ENCODE measurements around the gene OR13C4.

Gene OR13C4

DNA sequence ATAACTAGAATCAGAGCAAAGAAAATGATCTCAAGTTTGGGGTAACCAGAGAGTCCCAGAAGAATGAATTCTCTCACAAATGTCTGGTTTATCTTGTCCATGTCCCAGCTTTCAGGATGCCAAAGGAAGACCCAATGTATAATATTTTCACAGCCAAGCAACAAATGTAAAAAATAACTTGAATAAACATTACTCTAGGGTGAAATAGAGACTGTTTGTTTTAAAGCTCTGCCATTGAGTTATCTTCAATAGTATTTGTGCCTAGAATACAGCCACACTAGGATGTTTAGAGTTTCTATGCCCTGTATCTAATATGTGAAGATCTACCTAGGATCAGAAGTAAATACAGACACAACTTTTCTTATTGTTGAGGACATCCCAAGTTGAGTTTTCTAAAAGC, at the start of gene OR13C4:
Gene OR13C4, minus strand, starts transcription at position 101 of the 400 bp plus-strand sequence. Its CDS starts 0 bp downstream, at position 101.
- TF ChIP-seq ZNF8 (CRISPR knock-in tag; IDR thresholded peaks at IDR 0.05) = no peak
- TF ChIP-seq ESRRG (CRISPR knock-in tag; IDR thresholded peaks at IDR 0.05) = no peak
- TF ChIP-seq TCF4 (CRISPR knock-in tag; IDR thresholded peaks at IDR 0.05; ENCODE audit: borderline replicate concordance) = no peak
- no peak for TF ChIP-seq SNAI2 (CRISPR knock-in tag; IDR thresholded peaks at IDR 0.05)
- TF ChIP-seq CSRNP3 (CRISPR knock-in tag; IDR thresholded peaks at IDR 0.05) = no peak
- no peak for TF ChIP-seq CREB5 (CRISPR knock-in tag; IDR thresholded peaks at IDR 0.05; ENCODE audit: low read depth)
- no peak for TF ChIP-seq ARNTL (CRISPR knock-in tag; IDR thresholded peaks at IDR 0.05; ENCODE audit: borderline replicate concordance, low read depth)
- no peak for TF ChIP-seq OSR1 (CRISPR knock-in tag; IDR thresholded peaks at IDR 0.05)
- no peak for TF ChIP-seq PATZ1 (CRISPR knock-in tag; IDR thresholded peaks at IDR 0.05; ENCODE audit: borderline replicate concordance)
- TF ChIP-seq ZNF70 (CRISPR knock-in tag; IDR thresholded peaks at IDR 0.05) = no peak
- TF ChIP-seq CSDC2 (CRISPR knock-in tag; IDR thresholded peaks at IDR 0.05) = no peak
- TF ChIP-seq ZFP30 (CRISPR knock-in tag; IDR thresholded peaks at IDR 0.05) = no peak
- no peak for TF ChIP-seq GLIS3 (CRISPR knock-in tag; IDR thresholded peaks at IDR 0.05)
- TF ChIP-seq, protein P1, sequence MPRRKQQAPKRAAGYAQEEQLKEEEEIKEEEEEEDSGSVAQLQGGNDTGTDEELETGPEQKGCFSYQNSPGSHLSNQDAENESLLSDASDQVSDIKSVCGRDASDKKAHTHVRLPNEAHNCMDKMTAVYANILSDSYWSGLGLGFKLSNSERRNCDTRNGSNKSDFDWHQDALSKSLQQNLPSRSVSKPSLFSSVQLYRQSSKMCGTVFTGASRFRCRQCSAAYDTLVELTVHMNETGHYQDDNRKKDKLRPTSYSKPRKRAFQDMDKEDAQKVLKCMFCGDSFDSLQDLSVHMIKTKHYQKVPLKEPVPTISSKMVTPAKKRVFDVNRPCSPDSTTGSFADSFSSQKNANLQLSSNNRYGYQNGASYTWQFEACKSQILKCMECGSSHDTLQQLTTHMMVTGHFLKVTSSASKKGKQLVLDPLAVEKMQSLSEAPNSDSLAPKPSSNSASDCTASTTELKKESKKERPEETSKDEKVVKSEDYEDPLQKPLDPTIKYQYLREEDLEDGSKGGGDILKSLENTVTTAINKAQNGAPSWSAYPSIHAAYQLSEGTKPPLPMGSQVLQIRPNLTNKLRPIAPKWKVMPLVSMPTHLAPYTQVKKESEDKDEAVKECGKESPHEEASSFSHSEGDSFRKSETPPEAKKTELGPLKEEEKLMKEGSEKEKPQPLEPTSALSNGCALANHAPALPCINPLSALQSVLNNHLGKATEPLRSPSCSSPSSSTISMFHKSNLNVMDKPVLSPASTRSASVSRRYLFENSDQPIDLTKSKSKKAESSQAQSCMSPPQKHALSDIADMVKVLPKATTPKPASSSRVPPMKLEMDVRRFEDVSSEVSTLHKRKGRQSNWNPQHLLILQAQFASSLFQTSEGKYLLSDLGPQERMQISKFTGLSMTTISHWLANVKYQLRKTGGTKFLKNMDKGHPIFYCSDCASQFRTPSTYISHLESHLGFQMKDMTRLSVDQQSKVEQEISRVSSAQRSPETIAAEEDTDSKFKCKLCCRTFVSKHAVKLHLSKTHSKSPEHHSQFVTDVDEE (CRISPR knock-in tag; IDR thresholded peaks at IDR 0.05) = no peak
- TF ChIP-seq BACH2 (CRISPR knock-in tag; IDR thresholded peaks at IDR 0.05; ENCODE audit: borderline replicate concordance) = no peak
- no peak for TF ChIP-seq ZFP3 (CRISPR knock-in tag; IDR thresholded peaks at IDR 0.05)
- no peak for TF ChIP-seq ZC3H10 (CRISPR knock-in tag; IDR thresholded peaks at IDR 0.05)
- TF ChIP-seq ISL1 (CRISPR knock-in tag; IDR thresholded peaks at IDR 0.05) = no peak
- no peak for TF ChIP-seq TOX (CRISPR knock-in tag; IDR thresholded peaks at IDR 0.05; ENCODE audit: borderline replicate concordance)
- no peak for TF ChIP-seq POU6F1 (CRISPR knock-in tag; IDR thresholded peaks at IDR 0.05; ENCODE audit: borderline replicate concordance, low read depth)
- no peak for ATAC-seq

GRCh38 chr9:104575456-104575855, 48.4 kb upstream of the OR13C4 start:
- no peak for ATAC-seq
- TF ChIP-seq CSRNP3 (CRISPR knock-in tag; IDR thresholded peaks at IDR 0.05) = no peak
- no peak for TF ChIP-seq TOX (CRISPR knock-in tag; IDR thresholded peaks at IDR 0.05; ENCODE audit: borderline replicate concordance)
- TF ChIP-seq TCF4 (CRISPR knock-in tag; IDR thresholded peaks at IDR 0.05; ENCODE audit: borderline replicate concordance) = no peak
- no peak for TF ChIP-seq ZNF70 (CRISPR knock-in tag; IDR thresholded peaks at IDR 0.05)
- no peak for TF ChIP-seq SNAI2 (CRISPR knock-in tag; IDR thresholded peaks at IDR 0.05)
- TF ChIP-seq ESRRG (CRISPR knock-in tag; IDR thresholded peaks at IDR 0.05) = no peak
- TF ChIP-seq ZFP30 (CRISPR knock-in tag; IDR thresholded peaks at IDR 0.05) = no peak
- no peak for TF ChIP-seq GLIS3 (CRISPR knock-in tag; IDR thresholded peaks at IDR 0.05)
- TF ChIP-seq CREB5 (CRISPR knock-in tag; IDR thresholded peaks at IDR 0.05; ENCODE audit: low read depth) = no peak
- TF ChIP-seq RARB (CRISPR knock-in tag; IDR thresholded peaks at IDR 0.05) = no peak

Data from SK-N-SH treated with all-trans-retinoic acid at 6 μM for 48 hours (cell line).